Activated T-cell treated with anti-CD3 and anti-CD28 coated beads, Interleukin-2, amount 50 U/mL, for 24 hours (primary cell): ENCODE measurements around the gene ZFAND3.

Experiments
- DNase-seq: peaks from one replicate; pipeline ENCODE4 v3.0.0-alpha.2; 2020
- H3K27ac Mint-ChIP-seq: 2 replicates; pipeline ENCODE4 v1.8.0; 2020; ENCODE audit warnings: mild to moderate bottlenecking, mixed read lengths
- H3K27me3 Mint-ChIP-seq: 2 replicates; pipeline ENCODE4 v1.8.0; 2020; ENCODE audit warnings: mixed read lengths
- H3K36me3 Mint-ChIP-seq: 2 replicates; pipeline ENCODE4 v1.8.0; 2020; ENCODE audit warnings: low read depth, mixed read lengths
- H3K4me1 Mint-ChIP-seq: 2 replicates; pipeline ENCODE4 v1.8.0; 2020; ENCODE audit warnings: low read depth, mixed read lengths
- H3K4me3 Mint-ChIP-seq: 2 replicates; pipeline ENCODE4 v1.8.0; 2020; ENCODE audit warnings: mild to moderate bottlenecking, moderate library complexity, mixed read lengths
- H3K9me3 Mint-ChIP-seq: 2 replicates; pipeline ENCODE4 v1.8.0; 2020; ENCODE audit warnings: mixed read lengths

The ZFAND3 gene

GRCh38 chr6:38195113-38195635, 375.6 kb downstream of the ZFAND3 start:
- peaks cover 6% of the 10 kb centered on the region for H3K36me3 Mint-ChIP-seq
- H3K4me1 Mint-ChIP-seq, result no peaks in the 10 kb centered on the region
- H3K9me3 Mint-ChIP-seq, result no peaks in the 10 kb centered on the region
- no peak for DNase-seq
- H3K27me3 Mint-ChIP-seq, result no peaks in the 10 kb centered on the region
- no peak overlapping the region for H3K27ac Mint-ChIP-seq
- H3K4me3 Mint-ChIP-seq, result no peak overlapping the region

GRCh38 chr6:38198219-38198618, 378.7 kb downstream of the ZFAND3 start:
- H3K27ac Mint-ChIP-seq, result no peak overlapping the region
- no peaks in the 10 kb centered on the region for H3K9me3 Mint-ChIP-seq
- H3K27me3 Mint-ChIP-seq, result no peaks in the 10 kb centered on the region
- no peaks in the 10 kb centered on the region for H3K36me3 Mint-ChIP-seq
- no peak overlapping the region for H3K4me3 Mint-ChIP-seq
- no peak for DNase-seq
- no peaks in the 10 kb centered on the region for H3K4me1 Mint-ChIP-seq
